NCI-H748 treated with DMSO at 0.1 percent for 48 hours (cell line): ENCODE measurements around the gene FOSB.
"Not testable (repeated sequence)": the region's sequence is repeated elsewhere in the genome, so short reads cannot be mapped to it uniquely, and the experiment has no call there.

Experiments used
- DNase-seq: peaks from one replicate; lab custom pipeline; 2025; lab: John Stamatoyannopoulos, UW

Gene FOSB

GRCh38 chr19:45506246-45506988 lies 38.6 kb downstream of the FOSB start:
- peak; percentile 89 for DNase-seq

GRCh38 chr19:45506989-45507871 lies 39.4 kb downstream of the FOSB start, which contains the start of gene VASP:
VASP (plus strand) TSS chr19:45507479; CDS start chr19:45507772, 293 bp downstream.
- peak; percentile 50 for DNase-seq

- no peak for DNase-seq
Observed at GRCh38 chr19:45507872-45508416, 40.1 kb downstream of the FOSB start.

GRCh38 chr19:45508417-45508860 lies 40.6 kb downstream of the FOSB start:
- peak; percentile 59 for DNase-seq

GRCh38 chr19:45508861-45509691 lies 41.3 kb downstream of the FOSB start:
- peak; percentile 15 for DNase-seq

GRCh38 chr19:45509692-45510015 lies 41.9 kb downstream of the FOSB start:
- no peak for DNase-seq

GRCh38 chr19:45510352-45510751 lies 42.6 kb downstream of the FOSB start:
- DNase-seq: not testable (repeated sequence)

GRCh38 chr19:45511074-45511473 lies 43.3 kb downstream of the FOSB start:
- DNase-seq: no peak

GRCh38 chr19:45512881-45513483 lies 45.2 kb downstream of the FOSB start:
- DNase-seq: no peak

GRCh38 chr19:45514376-45515051 lies 46.7 kb downstream of the FOSB start:
- DNase-seq: no peak

- DNase-seq: no peak
Observed at GRCh38 chr19:45515081-45515624, 47.4 kb downstream of the FOSB start.

- DNase-seq: no peak
Observed at GRCh38 chr19:45515807-45516401, 48.1 kb downstream of the FOSB start.

GRCh38 chr19:45517238-45517637 lies 49.4 kb downstream of the FOSB start:
- DNase-seq: no peak

- DNase-seq: no peak
Observed at GRCh38 chr19:45517641-45518468, 50.1 kb downstream of the FOSB start.

- no peak for DNase-seq
Observed at GRCh38 chr19:45518469-45518826, 50.7 kb downstream of the FOSB start.

- no peak for DNase-seq
Observed at GRCh38 chr19:45522010-45522941, 54.5 kb downstream of the FOSB start.

- DNase-seq: peak; percentile 89
Observed at GRCh38 chr19:45523642-45524256, 56.0 kb downstream of the FOSB start.
